HFF-Myc (cell line): ENCODE measurements around the gene TSHZ3.

Experiments
- DNase-seq: peaks from one replicate; pipeline ENCODE4 v3.0.0-alpha.2; 2011; ENCODE audit warnings: low read depth; ENCODE audit errors: extremely low read depth
- H3K4me3 ChIP-seq: replicated peaks from 2 replicates; pipeline ENCODE4 v1.5.1; 2011; ENCODE audit warnings: low read depth, mild to moderate bottlenecking, control low read depth, low read length
- CTCF ChIP-seq: IDR thresholded peaks from 2 replicates; pipeline ENCODE4 v1.5.1; 2012; ENCODE audit warnings: mild to moderate bottlenecking, low read depth, low read length, control low read depth; ENCODE audit errors: missing control alignments

Gene TSHZ3

GRCh38 chr19:31349160-31349881 is at the start of gene TSHZ3:
TSS of gene TSHZ3 (minus strand) at chr19:31349436. CDS start at chr19:31349219, 217 bp downstream.
- no peak for DNase-seq
- peak within 1 kb of the TSS; percentile 61 for H3K4me3 ChIP-seq
- no peak for TF ChIP-seq CTCF

- no peak for TF ChIP-seq CTCF
- no peak overlapping the region for H3K4me3 ChIP-seq
- DNase-seq: no peak
Observed at GRCh38 chr19:31397308-31397707, 48.1 kb upstream of the TSHZ3 start.

- no peak overlapping the region for H3K4me3 ChIP-seq
- no peak for DNase-seq
- TF ChIP-seq CTCF: no peak
Observed at GRCh38 chr19:31392464-31392863, 43.2 kb upstream of the TSHZ3 start.

GRCh38 chr19:31391518-31391917 is 42.3 kb upstream of the TSHZ3 start:
- no peak for TF ChIP-seq CTCF
- no peak for DNase-seq
- no peak overlapping the region for H3K4me3 ChIP-seq

- no peak for DNase-seq
- H3K4me3 ChIP-seq: no peak overlapping the region
- TF ChIP-seq CTCF: no peak
Observed at GRCh38 chr19:31390711-31391110, 41.5 kb upstream of the TSHZ3 start.

GRCh38 chr19:31389874-31390273 is 40.6 kb upstream of the TSHZ3 start:
- H3K4me3 ChIP-seq: no peak overlapping the region
- TF ChIP-seq CTCF: no peak
- DNase-seq: no peak
